GM21717 (cell line): ENCODE data around the gene S100A1.
"Not testable (repeated sequence)": the region's sequence is repeated elsewhere in the genome, so short reads cannot be mapped to it uniquely, and the experiment has no call there.

Source experiments
- ATAC-seq: cut with Tn5 transposase; IDR thresholded peaks from one replicate; pipeline ENCODE4 v1.9.1; 2021; ENCODE audit warnings: mild to moderate bottlenecking, moderate library complexity; ENCODE audit not compliant: unreplicated experiment

Gene S100A1

DNA sequence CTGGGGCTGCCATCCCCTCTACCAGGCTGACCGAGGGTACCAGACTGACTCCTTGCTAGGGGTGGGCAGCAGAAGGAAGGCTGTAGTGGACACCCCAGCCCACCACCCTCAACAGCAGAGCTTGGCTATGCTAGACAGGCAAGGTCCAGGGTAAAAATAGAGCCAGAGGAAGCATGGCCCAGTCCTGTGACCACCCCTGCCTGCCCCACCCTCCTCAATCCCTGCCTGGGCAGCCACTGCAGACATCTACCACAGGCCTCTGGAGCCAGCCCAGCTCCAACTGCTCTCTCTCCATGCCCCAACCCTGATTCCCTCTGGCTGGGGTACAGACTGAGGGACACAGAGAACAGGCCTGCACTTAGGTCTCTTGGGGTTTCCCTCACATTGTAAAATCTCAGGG is 1.7 kb downstream of the S100A1 start:
- ATAC-seq = no peak

DNA sequence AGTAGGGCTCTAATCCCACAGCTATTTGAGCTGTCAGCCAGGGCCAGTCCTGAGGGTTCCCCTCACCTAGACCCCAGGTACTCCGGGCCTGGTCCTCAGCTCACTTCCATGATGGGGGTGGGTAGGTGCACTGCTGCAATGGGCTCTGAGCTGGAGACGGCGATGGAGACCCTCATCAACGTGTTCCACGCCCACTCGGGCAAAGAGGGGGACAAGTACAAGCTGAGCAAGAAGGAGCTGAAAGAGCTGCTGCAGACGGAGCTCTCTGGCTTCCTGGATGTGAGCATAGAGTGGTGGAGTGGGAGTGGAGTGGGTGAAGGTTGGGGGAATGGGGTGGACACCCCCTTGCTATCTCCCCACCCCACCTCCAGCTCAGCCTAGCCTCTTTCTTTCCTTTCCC is 2.1 kb downstream of the S100A1 start:
- ATAC-seq = no peak

GRCh38 chr1:153631047-153632022 is 3.1 kb downstream of the S100A1 start:
- ATAC-seq = no peak

- peak; percentile 2 for ATAC-seq
Measured at GRCh38 chr1:153633161-153633753, 5.0 kb downstream of the S100A1 start.

DNA sequence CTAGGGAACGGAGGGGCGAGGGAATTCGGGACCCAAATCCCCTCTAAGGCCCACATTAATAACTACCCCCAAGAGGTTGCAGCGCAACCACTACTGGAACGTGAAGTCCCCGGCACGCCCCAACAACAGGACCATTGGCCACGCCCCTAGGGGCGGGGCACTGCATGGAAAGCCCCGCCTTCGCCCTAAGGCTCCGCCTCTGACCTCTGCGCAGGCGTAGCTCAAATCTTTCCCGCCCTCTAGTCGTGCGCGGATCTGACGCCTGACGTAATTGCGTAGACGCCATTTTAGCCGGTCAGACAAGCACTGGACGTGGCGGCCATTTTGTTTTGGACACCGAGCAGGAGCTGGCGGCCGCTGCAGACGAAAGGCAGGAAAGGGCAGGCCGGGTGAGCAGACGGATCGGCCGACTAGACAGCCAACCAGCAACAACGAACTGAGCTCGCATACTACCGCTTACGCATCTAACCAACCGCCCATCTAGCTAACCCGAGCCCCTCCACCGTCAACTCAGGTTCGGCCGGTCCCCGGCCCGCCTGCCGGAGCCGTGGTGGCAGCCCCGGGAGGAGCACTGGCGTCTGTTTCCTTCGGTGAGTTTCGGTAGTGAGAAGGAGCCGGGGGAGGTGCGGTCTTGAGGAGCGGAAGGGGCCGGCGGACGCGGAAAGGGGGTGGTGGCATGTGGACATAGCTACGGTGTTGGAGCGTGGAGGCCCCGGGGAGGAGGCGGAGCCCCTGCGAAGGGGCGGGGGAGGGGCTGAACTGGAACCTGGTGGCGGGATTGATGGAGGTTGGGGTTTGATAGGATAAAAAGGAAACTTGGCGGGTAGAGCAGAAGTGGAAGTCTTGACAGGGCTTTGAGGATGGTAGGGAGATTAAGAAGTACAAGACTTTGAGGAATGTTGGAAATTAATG is 5.8 kb downstream of the S100A1 start, which contains the start of gene CHTOP:
CHTOP (plus strand) TSS at position 313 of the 912 bp plus-strand sequence. CDS start 2,523 bp downstream, outside the sequence.
- ATAC-seq = peak; percentile 83

DNA sequence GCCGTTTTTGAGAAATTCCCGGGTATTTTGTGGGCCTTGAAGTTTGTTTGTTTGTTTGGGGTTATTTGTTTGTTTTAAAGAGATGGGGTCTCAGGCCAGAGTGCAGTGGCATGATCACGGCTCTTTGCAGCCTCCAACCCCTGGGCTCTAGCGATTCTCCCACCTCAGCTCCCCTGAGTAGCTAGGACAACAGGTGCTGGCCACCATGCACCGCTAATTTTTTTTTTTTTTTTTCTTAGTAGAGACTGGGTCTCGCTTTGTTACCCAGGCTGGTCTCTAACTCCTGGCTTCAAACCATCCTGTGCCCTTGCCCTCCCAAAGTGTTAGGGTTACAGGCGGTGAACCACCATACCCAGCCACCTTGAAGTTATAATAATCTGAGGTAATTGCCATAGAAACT is 7.6 kb downstream of the S100A1 start:
- ATAC-seq = no peak

GRCh38 chr1:153636312-153636711 is 8.1 kb downstream of the S100A1 start:
- no peak for ATAC-seq

DNA sequence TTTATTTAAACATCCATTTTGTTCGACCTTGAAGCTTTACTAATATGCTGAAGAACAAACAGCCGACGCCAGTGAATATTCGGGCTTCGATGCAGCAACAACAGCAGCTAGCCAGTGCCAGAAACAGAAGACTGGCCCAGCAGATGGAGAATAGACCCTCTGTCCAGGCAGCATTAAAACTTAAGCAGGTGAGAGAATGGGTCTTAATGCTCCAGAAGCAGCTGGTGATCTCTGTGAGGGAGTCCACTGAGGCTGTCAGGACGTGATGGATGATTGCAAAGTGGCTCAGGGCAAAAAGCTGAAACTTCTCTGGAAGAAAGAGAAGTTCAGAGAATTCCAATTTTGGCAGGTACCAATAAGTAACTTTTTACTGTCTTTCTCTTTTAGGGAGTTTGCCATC is 10.0 kb downstream of the S100A1 start:
- no peak for ATAC-seq

DNA sequence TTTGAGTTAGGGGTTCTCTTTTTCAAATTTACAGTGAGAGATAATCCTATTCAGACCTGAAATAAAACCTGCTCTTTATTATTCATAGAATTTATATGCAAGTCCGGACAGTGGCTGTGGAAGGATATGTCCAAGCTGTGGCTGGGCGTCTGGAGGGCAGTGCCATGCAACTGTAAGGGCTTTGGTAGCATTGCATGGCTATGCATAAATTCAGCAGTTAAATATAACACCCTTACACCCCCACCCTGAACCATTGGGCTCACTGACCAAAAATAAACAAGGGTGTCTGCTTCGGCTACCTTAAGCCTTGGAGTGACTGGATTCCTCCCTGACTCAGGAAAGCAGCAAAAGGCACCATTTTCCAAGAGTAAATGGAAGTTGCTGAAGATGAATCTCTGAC is 11.0 kb downstream of the S100A1 start:
- ATAC-seq = no peak

DNA sequence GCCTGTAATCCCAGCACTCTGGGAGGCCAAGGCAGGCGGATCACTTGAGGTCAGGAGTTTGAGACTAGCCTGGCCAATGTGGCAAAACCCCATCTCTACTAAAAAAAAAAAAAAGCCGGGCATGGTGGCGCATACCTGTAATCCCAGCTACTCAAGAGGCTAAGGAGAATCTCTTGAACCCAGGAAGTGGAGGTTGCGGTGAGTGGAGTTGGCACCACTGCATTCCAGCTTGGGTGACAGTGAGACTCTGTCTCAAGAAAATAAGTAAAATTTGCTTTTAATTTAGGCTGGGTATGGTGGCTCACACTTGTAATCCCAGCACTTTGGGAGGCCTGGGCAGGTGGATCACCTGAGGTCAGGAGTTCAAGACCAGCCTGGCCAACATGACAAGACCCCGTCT is 12.0 kb downstream of the S100A1 start:
- not testable (repeated sequence) for ATAC-seq

DNA sequence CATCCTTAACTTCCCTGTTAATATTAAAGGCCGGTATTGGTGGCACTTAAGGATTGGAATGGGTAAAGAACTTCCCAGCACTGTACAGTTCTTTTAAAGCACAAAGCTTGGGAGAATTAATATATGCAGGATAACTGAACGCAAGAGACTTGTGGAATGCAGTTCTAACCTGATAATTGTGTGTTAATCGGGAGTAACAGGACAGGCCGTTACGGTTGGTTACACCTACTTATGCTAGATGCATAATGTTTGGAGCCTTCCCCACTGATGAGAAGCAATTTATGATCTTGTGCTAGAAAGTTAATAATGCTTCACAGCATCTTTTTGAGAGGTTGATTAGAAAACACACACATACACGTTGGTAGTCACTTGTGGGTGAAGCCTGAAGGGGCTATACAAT is 12.6 kb downstream of the S100A1 start:
- no peak for ATAC-seq

DNA sequence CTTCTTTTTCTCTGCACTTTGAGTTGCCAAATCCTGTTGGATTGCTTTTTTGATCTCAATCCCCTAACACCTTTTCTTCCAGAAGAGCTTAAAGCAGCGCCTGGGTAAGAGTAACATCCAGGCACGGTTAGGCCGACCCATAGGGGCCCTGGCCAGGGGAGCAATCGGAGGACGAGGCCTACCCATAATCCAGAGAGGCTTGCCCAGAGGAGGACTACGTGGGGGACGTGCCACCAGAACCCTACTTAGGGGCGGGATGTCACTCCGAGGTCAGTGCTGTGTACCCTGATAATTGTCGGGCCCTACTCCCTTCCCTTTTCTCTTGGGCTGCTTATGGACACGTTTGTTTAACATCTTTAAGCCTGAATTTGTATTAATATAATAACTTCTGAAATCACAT is 13.9 kb downstream of the S100A1 start:
- no peak for ATAC-seq

GRCh38 chr1:153643100-153643499 is 14.9 kb downstream of the S100A1 start:
- ATAC-seq = no peak

- ATAC-seq = no peak
Measured at GRCh38 chr1:153643816-153644215, 15.6 kb downstream of the S100A1 start.

- ATAC-seq = no peak
Measured at GRCh38 chr1:153646672-153647345, 18.6 kb downstream of the S100A1 start.

DNA sequence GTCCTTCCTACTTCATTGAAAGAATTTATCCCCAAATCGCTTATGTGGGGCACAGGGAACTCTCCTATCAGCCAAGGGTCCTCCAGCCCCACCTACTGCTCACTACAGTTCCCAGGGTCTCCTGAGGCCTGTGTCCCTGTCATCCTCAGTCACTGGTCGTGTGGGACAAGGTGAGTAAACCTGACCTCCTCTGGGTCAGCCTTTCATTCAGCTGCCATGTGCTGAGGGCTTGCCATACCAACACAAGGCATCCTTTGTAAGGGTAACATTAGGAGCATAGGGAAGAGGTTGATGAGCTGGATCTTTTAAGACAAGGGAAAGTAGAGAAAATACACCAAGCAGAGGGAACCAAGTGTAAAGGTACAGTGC is 19.1 kb downstream of the S100A1 start:
- ATAC-seq = no peak

- no peak for ATAC-seq
Measured at GRCh38 chr1:153648000-153648643, 19.9 kb downstream of the S100A1 start.

GRCh38 chr1:153649137-153649862 is 21.1 kb downstream of the S100A1 start:
- no peak for ATAC-seq

DNA sequence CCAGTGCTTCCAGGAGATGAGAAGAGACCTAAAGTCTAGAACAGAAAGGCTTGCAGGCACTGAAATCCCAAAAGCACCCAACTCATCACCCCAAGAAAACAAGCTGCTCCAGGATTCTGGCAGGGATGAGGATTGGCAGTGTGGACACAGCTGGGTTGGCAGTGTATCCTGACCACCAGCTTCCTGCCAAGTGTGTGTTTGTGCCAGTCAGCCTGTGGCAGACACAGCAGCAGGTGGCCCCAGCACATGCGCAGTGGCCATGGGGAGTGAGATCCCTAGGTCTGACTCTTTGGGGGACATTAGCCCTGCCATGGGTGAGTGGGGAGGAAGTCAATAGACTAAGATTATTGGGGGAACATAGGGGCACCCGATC is 21.6 kb downstream of the S100A1 start:
- ATAC-seq = no peak

DNA sequence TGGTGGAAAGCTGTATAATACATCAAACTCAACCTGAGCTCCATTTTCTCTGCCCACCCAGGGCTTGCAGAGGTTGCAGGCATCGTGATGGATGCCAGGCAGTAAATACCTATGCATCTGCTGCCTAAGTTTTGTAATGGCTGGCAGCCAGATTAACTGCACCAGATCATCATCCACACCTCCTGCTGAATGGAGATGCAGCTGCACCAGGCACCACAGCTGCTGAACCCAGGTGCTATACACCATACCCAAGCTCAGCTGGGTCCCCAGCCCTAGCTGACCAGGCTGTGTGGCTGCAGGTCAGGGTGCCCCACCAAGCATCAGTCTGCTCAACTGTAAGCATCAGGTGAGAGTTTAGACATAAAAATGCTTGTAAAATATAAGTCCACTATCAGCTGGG is 23.5 kb downstream of the S100A1 start:
- no peak for ATAC-seq
